ENCODE results near the gene SLC35B2. TPM values are rescaled to one million over a fixed set of nuclear protein-coding genes. Genes with fewer than 3 reads are reported as not detected.

SLC35B2 gene
- total RNA-seq, 1 experiment from 2014 or later, result 28.9 TPM

DNA sequence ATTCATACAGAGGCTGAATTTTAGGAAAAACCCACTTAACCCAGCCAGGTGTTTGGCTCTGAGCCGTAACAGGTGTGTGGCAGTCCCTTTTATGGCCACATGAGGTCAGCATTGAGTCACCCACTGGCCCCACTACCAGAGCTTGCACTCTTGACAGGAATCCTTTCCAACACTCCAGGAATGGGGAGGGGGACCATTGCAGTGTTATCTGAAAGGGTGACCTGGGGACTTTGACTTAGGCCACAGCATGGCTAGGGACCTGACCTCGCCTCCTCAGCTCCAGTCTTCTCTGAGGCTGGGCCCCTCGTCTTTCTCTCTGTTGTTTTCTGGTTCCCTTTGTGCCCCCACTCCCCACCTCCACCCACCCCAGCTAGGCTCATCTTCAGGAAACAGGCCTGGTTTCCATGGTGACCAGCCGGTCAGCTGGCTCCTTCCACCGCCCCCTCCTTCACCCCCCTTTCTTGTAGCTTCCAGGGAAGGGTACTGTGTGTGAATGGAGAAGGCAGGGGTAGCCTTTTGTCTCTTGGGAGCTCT is 10.8 kb upstream of the SLC35B2 start:
- H3K4me1 Mint-ChIP-seq, result peaks cover 48% of the 10 kb centered on the region
- H3K27me3 Mint-ChIP-seq (ENCODE audit: low read depth), result peaks cover 31% of the 10 kb centered on the region
- TF ChIP-seq GABPB1 (CRISPR knock-in tag; IDR thresholded peaks at IDR 0.05) (peak; percentile 36; the same call in 1 of the 2 replicates), NR3C1 (CRISPR knock-in tag; conservative IDR thresholded peaks at IDR 0.05; ENCODE audit: low read depth) (no peak)
- TF ChIP-seq, protein P1, sequence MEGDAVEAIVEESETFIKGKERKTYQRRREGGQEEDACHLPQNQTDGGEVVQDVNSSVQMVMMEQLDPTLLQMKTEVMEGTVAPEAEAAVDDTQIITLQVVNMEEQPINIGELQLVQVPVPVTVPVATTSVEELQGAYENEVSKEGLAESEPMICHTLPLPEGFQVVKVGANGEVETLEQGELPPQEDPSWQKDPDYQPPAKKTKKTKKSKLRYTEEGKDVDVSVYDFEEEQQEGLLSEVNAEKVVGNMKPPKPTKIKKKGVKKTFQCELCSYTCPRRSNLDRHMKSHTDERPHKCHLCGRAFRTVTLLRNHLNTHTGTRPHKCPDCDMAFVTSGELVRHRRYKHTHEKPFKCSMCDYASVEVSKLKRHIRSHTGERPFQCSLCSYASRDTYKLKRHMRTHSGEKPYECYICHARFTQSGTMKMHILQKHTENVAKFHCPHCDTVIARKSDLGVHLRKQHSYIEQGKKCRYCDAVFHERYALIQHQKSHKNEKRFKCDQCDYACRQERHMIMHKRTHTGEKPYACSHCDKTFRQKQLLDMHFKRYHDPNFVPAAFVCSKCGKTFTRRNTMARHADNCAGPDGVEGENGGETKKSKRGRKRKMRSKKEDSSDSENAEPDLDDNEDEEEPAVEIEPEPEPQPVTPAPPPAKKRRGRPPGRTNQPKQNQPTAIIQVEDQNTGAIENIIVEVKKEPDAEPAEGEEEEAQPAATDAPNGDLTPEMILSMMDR (IDR thresholded peaks at IDR 0.05), result peak; percentile 89
- H3K4me3 Mint-ChIP-seq, result 0 out of 2 replicates have a peak overlapping the region, but pooled peaks have one; percentile 3
- ChIA-PET CTCF (interaction anchor here (0.6 to 6.3 kb wide), 35 partner anchors 10 to 1176 kb away, joined by 3 to 109 read pairs (median 4); partner anchors contain the start of genes AARS2, HSP90AB1, MRPL14 and SLC29A1), POLR2A (interaction anchor here (1.3 to 1.6 kb wide), 3 partner anchors 11 to 22 kb away, joined by 3 to 5 read pairs (median 5); partner anchors contain the start of gene HSP90AB1)
- no peak overlapping the region for H3K27ac Mint-ChIP-seq
- no peaks in the 10 kb centered on the region for H3K9me3 Mint-ChIP-seq
- no peaks in the 10 kb centered on the region for H3K36me3 Mint-ChIP-seq
- ATAC-seq (peak; percentile 34), DNase-seq (ENCODE audit: low spot score) (peak; percentile 86)

DNA sequence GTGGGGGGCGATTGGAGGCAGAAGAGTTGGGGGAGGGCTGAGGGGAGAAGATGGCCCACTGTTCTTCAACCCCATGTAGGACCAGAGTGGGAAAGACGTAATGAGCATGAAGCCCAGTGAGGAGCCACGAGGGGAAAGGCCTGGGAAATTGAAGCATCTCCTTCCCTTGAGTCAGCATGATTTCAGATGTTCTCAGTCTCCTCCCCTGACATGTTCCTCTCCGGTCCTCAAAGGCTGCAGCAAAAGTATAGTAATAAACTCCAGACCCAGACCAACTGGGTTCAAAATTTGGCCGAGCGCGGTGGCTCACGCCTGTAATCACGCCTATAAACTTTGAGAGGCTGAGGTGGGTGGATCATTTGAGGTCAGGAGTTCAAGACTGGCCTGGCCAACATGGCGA is 9.9 kb upstream of the SLC35B2 start:
- Mint-ChIP-seq H3K27ac (no peak overlapping the region), H3K4me1 (peaks cover 52% of the 10 kb centered on the region), H3K9me3 (no peaks in the 10 kb centered on the region), H3K27me3 (ENCODE audit: low read depth) (peaks cover 28% of the 10 kb centered on the region), H3K4me3 (no peak overlapping the region), H3K36me3 (no peaks in the 10 kb centered on the region)
- CTCF ChIA-PET, result interaction anchor here (1.1 to 6.3 kb wide), 12 partner anchors 24 to 497 kb away, joined by 3 to 109 read pairs (median 8); partner anchors contain the start of genes AARS2, SPATS1 and VEGFA
- TF ChIP-seq KAT7 (CRISPR knock-in tag; IDR thresholded peaks at IDR 0.05; ENCODE audit: borderline replicate concordance), result no peak
- no peak for TF ChIP-seq GTF2I (CRISPR knock-in tag; conservative IDR thresholded peaks at IDR 0.05)
- TF ChIP-seq OVOL2 (CRISPR knock-in tag; IDR thresholded peaks at IDR 0.05; ENCODE audit: borderline replicate concordance), result no peak
- TF ChIP-seq CDX4 (CRISPR knock-in tag; IDR thresholded peaks at IDR 0.05; ENCODE audit: borderline replicate concordance), result no peak
- no peak for TF ChIP-seq ZBTB21 (CRISPR knock-in tag; IDR thresholded peaks at IDR 0.05; ENCODE audit: borderline replicate concordance)
- TF ChIP-seq NFYB (CRISPR knock-in tag; conservative IDR thresholded peaks at IDR 0.05; ENCODE audit: low read depth), result no peak
- no peak for ATAC-seq
- no peak for DNase-seq (ENCODE audit: low spot score)
- POLR2A ChIA-PET, result no interaction called here

- H3K36me3 Mint-ChIP-seq, result no peaks in the 10 kb centered on the region
- peaks cover 28% of the 10 kb centered on the region for H3K27me3 Mint-ChIP-seq (ENCODE audit: low read depth)
- peaks cover 46% of the 10 kb centered on the region for H3K4me1 Mint-ChIP-seq
- no peak for DNase-seq (ENCODE audit: low spot score)
- no peak for ATAC-seq
- H3K9me3 Mint-ChIP-seq, result no peaks in the 10 kb centered on the region
- H3K27ac Mint-ChIP-seq, result no peak overlapping the region
- POLR2A ChIA-PET, result no interaction called here
- TF ChIP-seq, protein P2, sequence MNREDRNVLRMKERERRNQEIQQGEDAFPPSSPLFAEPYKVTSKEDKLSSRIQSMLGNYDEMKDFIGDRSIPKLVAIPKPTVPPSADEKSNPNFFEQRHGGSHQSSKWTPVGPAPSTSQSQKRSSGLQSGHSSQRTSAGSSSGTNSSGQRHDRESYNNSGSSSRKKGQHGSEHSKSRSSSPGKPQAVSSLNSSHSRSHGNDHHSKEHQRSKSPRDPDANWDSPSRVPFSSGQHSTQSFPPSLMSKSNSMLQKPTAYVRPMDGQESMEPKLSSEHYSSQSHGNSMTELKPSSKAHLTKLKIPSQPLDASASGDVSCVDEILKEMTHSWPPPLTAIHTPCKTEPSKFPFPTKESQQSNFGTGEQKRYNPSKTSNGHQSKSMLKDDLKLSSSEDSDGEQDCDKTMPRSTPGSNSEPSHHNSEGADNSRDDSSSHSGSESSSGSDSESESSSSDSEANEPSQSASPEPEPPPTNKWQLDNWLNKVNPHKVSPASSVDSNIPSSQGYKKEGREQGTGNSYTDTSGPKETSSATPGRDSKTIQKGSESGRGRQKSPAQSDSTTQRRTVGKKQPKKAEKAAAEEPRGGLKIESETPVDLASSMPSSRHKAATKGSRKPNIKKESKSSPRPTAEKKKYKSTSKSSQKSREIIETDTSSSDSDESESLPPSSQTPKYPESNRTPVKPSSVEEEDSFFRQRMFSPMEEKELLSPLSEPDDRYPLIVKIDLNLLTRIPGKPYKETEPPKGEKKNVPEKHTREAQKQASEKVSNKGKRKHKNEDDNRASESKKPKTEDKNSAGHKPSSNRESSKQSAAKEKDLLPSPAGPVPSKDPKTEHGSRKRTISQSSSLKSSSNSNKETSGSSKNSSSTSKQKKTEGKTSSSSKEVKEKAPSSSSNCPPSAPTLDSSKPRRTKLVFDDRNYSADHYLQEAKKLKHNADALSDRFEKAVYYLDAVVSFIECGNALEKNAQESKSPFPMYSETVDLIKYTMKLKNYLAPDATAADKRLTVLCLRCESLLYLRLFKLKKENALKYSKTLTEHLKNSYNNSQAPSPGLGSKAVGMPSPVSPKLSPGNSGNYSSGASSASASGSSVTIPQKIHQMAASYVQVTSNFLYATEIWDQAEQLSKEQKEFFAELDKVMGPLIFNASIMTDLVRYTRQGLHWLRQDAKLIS (CRISPR knock-in tag; IDR thresholded peaks at IDR 0.05; ENCODE audit: borderline replicate concordance), result no peak
- TF ChIP-seq NFE2L1 (CRISPR knock-in tag; IDR thresholded peaks at IDR 0.05) (no peak), SOX15 (CRISPR knock-in tag; IDR thresholded peaks at IDR 0.05) (no peak), E2F1 (CRISPR knock-in tag; IDR thresholded peaks at IDR 0.05) (no peak), SMAD4 (CRISPR knock-in tag; IDR thresholded peaks at IDR 0.05) (no peak), ATF1 (CRISPR knock-in tag; IDR thresholded peaks at IDR 0.05) (no peak), EMX1 (CRISPR knock-in tag; IDR thresholded peaks at IDR 0.05) (no peak), JAZF1 (CRISPR knock-in tag; IDR thresholded peaks at IDR 0.05) (no peak), OVOL2 (CRISPR knock-in tag; IDR thresholded peaks at IDR 0.05; ENCODE audit: borderline replicate concordance) (no peak)
- TF ChIP-seq, protein P3, sequence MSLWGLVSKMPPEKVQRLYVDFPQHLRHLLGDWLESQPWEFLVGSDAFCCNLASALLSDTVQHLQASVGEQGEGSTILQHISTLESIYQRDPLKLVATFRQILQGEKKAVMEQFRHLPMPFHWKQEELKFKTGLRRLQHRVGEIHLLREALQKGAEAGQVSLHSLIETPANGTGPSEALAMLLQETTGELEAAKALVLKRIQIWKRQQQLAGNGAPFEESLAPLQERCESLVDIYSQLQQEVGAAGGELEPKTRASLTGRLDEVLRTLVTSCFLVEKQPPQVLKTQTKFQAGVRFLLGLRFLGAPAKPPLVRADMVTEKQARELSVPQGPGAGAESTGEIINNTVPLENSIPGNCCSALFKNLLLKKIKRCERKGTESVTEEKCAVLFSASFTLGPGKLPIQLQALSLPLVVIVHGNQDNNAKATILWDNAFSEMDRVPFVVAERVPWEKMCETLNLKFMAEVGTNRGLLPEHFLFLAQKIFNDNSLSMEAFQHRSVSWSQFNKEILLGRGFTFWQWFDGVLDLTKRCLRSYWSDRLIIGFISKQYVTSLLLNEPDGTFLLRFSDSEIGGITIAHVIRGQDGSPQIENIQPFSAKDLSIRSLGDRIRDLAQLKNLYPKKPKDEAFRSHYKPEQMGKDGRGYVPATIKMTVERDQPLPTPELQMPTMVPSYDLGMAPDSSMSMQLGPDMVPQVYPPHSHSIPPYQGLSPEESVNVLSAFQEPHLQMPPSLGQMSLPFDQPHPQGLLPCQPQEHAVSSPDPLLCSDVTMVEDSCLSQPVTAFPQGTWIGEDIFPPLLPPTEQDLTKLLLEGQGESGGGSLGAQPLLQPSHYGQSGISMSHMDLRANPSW (CRISPR knock-in tag; conservative IDR thresholded peaks at IDR 0.05; ENCODE audit: low read depth), result no peak
- TF ChIP-seq, protein P4, sequence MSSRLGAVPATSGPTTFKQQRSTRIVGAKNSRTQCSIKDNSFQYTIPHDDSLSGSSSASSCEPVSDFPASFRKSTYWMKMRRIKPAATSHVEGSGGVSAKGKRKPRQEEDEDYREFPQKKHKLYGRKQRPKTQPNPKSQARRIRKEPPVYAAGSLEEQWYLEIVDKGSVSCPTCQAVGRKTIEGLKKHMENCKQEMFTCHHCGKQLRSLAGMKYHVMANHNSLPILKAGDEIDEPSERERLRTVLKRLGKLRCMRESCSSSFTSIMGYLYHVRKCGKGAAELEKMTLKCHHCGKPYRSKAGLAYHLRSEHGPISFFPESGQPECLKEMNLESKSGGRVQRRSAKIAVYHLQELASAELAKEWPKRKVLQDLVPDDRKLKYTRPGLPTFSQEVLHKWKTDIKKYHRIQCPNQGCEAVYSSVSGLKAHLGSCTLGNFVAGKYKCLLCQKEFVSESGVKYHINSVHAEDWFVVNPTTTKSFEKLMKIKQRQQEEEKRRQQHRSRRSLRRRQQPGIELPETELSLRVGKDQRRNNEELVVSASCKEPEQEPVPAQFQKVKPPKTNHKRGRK (CRISPR knock-in tag; IDR thresholded peaks at IDR 0.05; ENCODE audit: borderline replicate concordance), result no peak
- peak overlapping the region; percentile 35; the same call in 1 of the 2 replicates for H3K4me3 Mint-ChIP-seq
- CTCF ChIA-PET, result interaction anchor here (0.6 to 6.3 kb wide), 4 partner anchors 30 to 76 kb away, joined by 4 to 109 read pairs (median 11); partner anchors contain the start of genes AARS2 and SPATS1
These were observed 9.0 kb upstream of the SLC35B2 start for GRCh38 chr6:44266347-44266746.
